NCI-H82 treated with DMSO at 0.1 percent for 48 hours (cell line): ENCODE data around the gene FBXW4.

Experiments
- DNase-seq: peaks from one replicate; lab custom pipeline; 2025; ENCODE audit not compliant: unreplicated experiment; lab: John Stamatoyannopoulos, UW

FBXW4 gene, protein sequence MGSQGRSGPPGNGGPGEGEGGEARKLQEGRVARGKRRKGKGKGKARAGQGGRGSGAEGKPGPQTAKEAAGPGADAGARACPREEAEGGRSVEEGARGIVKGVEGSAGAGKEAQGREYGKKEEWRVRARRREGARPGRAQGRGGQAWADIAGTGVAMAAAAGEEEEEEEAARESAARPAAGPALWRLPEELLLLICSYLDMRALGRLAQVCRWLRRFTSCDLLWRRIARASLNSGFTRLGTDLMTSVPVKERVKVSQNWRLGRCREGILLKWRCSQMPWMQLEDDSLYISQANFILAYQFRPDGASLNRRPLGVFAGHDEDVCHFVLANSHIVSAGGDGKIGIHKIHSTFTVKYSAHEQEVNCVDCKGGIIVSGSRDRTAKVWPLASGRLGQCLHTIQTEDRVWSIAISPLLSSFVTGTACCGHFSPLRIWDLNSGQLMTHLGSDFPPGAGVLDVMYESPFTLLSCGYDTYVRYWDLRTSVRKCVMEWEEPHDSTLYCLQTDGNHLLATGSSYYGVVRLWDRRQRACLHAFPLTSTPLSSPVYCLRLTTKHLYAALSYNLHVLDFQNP

DNA sequence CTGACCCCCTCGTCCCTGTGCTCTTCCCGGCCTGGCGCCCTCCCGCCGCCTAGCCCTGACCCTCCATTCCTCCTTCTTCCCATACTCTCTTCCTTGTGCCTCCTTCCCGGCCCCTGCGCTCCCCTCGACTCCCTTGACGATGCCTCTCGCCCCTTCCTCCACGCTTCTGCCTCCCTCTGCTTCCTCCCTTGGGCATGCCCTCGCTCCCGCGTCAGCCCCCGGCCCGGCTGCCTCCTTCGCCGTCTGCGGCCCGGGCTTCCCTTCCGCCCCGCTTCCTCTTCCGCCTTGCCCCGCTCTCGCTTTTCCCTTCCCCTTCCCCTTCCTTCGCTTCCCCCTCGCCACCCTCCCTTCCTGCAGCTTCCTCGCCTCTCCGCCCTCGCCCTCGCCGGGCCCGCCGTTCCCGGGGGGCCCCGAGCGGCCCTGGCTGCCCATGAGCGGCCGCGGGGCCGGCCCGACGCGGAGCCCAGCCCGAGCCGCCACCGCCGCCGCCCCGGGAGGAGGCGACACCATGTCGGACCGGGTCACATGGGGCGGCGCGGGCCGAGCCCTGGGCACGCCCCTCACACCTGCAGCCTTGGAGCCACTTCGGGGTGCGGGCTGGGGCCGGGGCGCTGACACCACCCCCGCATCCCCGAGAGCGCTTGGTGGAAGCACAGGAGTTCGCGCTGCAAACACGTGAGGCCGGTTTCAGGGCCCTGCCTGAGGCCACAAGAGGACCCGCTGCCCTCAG is at the start of gene FBXW4:
TSS of gene FBXW4 (minus strand) at position 497 of the 730 bp plus-strand sequence. CDS start at position 432, 65 bp downstream.
- no peak for DNase-seq

- no peak for DNase-seq
Observed at GRCh38 chr10:101744267-101744666, 49.3 kb upstream of the FBXW4 start.

GRCh38 chr10:101741938-101742337 is 47.0 kb upstream of the FBXW4 start:
- no peak for DNase-seq

DNA sequence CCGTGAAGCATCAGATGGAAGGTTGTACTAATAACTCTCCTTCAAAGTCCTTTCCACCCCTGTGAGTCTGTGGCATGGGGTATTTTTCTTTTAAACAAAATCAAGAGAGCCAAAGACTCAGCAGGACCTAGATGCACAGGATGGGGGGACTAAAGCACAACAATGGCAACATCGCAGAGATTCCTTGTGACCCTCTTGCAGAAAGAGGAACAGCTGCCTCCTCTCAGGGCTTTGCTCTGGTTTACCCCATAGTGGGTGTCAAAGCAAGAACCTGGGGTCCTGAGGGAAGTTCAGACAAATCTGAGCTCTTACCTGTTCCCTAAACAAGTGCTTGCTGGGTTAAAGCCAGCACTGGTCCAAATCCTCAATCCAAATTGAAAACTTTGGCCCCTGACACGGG is 41.7 kb upstream of the FBXW4 start:
- DNase-seq = no peak

GRCh38 chr10:101732096-101732495 is 37.1 kb upstream of the FBXW4 start:
- DNase-seq = no peak

DNA sequence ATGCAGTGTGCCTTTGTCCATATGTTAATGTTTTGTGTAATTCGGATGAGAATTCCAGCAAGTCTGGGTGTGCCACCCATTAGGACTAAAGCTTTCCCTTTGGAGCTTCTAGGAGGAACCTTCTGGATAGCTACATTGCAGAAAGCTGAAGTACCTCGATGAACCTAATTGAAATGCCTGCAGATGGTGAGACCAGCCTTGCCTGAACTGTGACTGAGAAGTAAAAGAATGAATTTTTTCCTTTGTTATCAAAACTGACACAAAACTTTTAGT is 31.1 kb upstream of the FBXW4 start:
- DNase-seq = no peak

DNA sequence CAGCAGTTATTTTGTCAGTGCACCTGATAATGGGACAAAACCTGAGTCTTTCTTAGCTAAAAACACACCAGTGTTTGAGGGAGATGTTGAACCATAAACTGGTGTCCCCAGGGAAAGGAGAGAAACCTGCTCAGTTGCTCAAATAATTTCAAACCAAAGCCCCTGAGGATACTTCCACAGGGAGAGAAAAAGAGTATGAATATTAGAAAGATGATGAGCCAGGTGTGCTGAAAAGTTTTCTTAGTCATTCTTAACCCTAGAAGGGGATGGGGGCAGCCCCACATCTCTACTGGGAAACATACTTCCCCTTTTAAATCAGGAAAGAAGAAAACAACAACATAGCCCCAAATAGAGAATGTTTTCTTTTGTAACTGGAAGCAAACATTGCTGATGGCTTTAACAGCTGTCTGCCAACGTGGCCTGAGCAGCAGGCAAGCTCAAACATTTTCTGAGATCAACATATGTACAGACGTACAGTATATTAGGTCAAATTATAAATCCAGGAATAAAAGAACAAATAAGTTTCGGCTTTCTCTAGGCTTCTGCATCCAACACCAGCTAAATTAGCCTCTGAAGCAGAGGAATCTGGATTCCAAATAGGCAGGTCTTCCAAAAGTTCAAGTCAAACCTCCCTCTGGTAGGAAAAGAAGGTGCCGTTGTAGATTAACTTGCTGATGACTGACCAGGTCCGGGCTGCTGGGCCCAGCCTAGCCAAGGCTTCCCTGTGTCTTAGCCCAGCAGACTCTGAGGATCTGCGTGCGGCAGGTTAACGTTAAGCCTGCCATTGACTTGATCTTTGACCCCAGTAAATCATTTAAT is 30.5 kb upstream of the FBXW4 start:
- no peak for DNase-seq

GRCh38 chr10:101724446-101724845 is 29.5 kb upstream of the FBXW4 start:
- DNase-seq = no peak

DNA sequence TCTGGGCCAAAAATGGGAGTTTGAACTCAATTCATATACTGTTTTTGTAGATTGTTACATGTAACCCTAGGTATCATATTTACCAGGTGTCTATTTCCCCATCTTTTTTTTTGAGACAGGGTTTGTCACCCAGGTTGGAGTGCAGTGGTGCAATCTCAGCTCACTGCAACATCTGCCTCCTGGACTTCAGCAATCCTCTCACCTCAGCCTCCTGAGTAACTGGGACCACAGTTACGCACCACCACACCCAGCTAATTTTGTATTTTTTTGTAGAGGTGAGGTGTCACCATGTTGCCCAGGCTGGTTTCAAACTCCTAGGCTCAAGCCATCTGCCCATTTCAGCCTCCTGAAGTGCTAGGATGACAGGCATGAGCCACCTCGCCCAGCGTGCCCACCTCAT is 28.2 kb upstream of the FBXW4 start:
- no peak for DNase-seq

DNA sequence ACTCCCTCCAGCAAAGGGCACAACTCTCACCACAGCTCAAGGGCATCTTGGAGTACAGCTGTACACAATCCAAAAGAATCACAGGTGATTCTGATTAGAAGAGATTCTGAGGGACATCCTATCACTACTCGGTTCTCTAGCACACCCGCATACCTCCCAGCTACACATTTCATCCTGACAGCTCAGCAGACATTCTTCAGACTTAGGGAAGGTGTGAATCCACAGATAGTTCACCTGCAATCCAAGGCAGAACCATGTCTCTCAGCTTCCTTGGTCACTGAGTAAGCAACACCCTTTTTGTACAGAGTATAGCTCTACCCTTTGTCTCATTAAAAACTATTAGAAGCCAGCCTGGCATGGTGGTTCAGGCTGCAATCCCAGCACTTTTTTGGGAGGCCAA is 26.8 kb upstream of the FBXW4 start:
- no peak for DNase-seq

DNA sequence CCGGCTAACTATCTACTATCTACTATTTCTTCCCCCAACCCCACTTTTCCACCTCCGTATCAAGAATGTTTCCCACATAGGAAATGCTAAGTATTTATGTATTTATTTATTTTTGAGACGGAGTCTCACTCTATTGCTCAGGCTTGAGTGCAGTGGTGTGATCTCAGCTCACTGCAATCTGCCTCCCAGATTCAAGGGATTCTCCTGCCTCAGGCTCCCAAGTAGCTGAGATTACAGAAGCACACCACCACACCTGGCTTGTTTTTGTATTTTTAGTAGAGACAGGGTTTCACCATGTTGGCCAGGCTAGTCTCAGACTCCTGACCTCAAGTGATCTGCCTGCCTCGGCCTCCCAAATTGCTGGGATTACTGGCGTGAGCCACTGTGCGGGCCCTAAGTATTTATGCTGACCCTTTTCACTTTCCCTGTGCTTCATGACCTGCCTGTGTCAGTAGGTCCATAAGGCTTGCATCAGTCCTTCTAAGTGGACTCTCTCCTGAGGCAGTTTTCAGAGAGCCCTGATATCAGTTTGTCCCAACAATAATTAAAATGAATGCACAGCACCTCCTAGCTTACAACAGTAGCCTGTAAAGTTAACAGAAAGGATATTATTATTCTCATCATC is 25.7 kb upstream of the FBXW4 start:
- no peak for DNase-seq

GRCh38 chr10:101718690-101719275 is 23.8 kb upstream of the FBXW4 start:
- no peak for DNase-seq

DNA sequence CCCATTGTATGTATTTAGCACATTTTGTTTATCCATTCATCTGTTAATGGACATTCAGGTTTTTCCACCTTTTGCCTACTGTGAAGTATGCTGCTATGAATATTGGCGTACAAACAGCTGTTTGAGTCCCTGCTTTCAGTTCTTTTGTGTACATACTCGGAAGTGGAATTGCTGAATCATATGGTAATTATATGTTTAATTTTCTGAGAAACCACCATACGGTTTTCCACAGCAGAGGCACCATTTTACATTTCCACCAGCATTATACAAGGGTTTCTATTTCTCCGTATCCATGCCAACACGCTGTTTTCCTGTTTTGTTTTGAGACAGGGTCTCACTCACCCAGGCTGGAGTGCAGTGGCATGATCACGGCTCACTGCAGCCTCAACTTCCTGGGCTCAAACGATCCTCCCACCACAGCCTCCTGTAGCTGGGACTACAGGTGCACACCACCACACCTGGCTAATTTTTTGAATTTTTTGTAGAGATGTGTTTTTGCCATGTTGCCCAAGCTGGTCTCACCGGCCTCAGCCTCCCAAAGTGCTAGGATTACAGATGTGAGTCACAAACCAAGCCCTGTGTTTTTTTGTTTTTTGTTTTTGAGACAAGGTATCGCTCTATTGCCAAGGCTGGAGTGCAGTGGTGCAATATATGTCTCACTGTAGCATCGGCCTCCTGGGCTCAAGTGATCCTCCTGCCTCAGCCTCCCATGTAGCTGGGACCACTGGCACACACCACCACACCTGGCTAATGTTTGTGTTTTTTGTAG is 22.1 kb upstream of the FBXW4 start:
- DNase-seq = no peak

- DNase-seq = no peak
Observed at GRCh38 chr10:101712997-101713396, 18.0 kb upstream of the FBXW4 start.

GRCh38 chr10:101710793-101711192 is 15.8 kb upstream of the FBXW4 start:
- no peak for DNase-seq

DNA sequence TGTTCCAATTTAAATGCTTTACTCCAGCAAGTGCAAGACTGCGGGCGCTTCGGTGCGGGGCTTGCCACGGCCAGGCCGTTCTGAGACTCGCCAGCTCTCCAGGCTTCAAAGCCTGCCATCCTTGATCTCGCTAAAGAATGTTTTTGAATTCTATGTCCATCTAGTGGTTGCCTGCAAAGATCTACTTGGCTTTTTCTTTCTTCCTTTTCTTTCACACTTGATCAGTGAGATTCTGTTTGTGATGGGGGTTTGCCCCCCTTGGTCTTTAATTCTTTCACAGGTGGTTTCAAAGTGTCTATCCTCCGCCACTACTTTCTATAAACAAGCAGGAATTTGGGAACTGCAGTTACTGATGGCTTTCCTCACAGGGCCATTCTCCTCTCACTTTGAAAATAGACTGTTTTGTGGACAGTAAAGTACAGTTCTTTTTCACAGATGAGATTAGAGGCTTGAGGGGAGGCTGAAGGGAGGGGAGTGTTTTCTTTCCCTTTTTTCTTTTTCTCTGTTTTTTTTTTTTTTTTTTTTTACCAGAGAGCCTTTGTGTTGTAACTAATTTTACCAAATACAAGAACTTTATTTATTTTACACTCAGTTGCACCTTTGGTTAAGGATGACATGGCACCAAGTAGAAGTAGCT is 15.2 kb upstream of the FBXW4 start:
- no peak for DNase-seq

- no peak for DNase-seq
Observed at GRCh38 chr10:101709359-101710058, 14.5 kb upstream of the FBXW4 start.

DNA sequence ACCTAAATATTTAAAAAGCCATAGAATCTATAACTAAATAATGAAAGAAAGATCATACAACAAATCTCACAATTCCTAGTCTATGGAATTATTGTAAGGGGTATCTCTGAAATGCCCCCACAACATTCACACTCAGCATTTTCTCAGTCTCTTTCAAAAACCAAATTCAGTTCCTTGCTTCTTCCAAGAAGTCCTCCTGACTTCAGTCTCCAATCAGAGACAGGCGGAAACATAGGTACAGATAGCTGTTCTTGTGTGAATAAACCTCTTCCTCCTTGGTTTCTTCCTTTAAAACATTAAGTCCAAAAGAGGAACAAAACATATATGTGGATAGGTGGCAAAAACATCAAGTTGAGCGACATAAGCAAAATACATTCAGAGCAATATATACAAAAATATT is 13.9 kb upstream of the FBXW4 start:
- no peak for DNase-seq

DNA sequence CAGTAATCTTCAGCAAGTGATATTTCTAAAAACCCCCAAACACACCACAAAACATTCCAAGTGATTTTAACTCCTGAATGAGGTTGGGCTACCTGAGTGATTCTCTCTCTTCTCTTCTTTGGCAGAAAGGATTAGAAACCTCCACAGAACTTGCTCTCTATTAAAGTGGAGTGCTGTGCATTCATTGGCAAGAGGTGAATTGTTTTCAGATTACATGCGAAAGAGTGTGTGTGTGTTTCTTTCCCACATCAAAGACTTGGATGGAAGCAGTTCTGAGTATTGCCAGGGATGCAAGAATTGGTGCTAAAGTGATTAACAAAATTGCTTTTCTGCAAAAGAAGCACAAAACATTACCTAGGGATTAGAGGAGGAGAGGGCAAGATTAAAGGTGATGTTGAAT is 13.1 kb upstream of the FBXW4 start:
- no peak for DNase-seq
